ENCODE results near the gene HPDL.
A peak's percentile ranks its signal among the peaks of the same experiment; 100 is the strongest.
"Not testable (repeated sequence)": the region's sequence is repeated elsewhere in the genome, so short reads cannot be mapped to it uniquely, and the experiment has no call there.

Gene HPDL

GRCh38 chr1:45326627-45327623, at the start of gene HPDL:
TSS of gene HPDL (plus strand) at chr1:45326895. CDS start at chr1:45327149, 254 bp downstream.
- peak; percentile 80 for DNase-seq

- no peak for DNase-seq
These were observed 44.3 kb upstream of the HPDL start for GRCh38 chr1:45282351-45282750.

DNA sequence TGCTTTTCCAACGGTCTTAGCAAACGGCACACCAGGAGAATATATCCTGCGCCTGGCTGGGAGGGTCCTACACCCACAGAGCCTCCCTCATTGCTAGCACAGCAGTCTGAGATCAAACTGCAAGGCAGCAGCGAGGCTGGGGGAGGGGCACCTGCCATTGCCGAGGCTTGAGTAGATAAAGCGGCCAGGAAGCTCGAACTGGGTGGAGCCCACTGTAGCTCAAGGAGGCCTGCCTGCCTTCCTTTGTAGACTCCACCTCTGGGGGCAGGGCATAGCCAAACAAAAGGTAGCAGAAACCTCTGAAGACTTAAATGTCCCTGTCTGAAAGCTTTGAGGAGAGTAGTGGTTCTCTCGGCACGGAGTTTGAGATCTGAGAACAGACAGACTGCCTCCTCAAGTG, 41.8 kb upstream of the HPDL start:
- DNase-seq, result not testable (repeated sequence)

DNA sequence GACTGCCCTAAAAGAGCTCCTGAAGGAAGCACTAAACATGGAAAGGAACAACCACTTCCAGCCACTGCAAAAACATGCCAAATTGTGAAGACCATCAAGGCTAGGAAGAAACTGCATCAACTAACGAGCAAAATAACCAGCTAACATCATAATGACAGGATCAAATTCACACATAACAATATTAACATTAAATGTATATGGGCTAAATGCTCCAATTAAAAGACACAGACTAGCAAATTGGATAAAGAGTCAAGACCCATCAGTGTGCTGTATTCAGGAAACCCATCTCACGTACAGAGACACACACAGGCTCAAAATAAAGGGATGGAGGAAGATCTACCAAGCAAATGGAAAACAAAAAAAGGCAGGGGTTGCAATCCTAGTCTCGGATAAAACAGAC, 40.2 kb upstream of the HPDL start:
- DNase-seq, result not testable (repeated sequence)

DNA sequence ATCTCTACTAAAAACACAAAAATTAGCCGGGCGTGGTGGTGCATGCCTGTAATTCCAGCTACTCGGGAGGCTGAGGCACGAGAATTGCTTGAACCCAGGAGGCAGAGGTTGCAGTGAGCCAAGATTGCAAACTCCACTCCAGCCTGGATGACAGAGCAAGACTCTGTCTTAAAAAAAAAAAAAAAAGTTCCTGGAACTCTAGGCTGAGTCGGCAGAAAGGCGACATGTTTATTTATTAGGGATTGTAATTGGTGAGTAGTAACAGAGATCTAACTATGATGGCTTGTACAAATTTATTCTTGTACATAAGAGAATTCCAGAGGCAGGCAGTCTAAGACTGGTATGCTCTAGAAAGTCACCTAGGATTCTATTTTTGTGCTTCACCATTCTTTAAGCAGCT, 35.7 kb upstream of the HPDL start:
- not testable (repeated sequence) for DNase-seq

GRCh38 chr1:45291716-45292115, 35.0 kb upstream of the HPDL start:
- no peak for DNase-seq

DNA sequence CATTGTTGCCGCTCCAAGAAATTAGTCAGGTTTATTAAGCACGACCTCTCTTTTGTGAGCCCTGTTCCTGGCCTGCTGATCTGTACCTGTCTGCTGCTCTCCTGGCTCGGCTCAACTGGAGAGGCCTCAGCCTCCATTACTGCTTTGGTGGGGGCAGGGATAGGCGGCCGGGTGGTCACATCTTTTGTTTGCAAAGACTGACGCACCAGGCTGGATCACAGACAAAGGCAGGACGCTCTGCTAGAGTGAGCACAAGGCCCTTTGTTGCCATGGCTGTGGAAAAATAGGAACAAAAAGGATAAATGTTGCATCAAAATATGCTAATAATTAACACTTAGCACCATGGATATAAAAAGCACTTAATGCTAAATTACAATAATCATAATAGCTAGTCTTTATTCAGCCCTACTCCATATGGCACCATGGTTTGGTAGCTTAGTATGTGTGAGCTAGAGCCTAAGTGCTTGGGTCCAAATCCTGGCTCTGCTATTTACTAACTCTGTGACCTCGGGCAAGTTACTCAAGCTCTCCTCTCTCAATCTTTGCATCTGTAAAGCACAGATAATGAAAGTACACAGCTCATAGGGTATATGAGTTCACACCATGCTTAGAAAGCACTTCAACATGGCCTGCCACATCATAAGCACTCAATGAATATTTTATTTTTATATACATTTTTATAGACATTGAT, 28.9 kb upstream of the HPDL start:
- DNase-seq, result no peak

DNA sequence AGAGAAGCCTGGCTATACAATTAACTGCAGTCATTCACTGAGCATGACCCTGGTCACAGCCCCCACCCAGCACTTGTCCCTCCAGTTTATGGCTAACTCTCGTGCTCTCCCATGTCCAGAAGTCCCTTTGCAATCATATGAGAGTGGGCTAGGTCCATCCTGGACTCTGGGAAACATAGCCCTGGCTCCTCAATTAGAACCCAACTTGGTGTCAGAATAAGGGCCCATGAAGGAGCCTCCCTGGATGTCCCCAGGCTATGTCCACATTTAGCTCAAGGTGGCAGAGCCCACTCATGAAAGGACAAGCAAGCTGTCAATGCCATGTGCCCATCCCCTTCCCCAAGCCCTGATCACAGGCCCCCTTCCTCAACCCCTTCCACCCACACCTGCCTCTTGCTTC, 27.4 kb upstream of the HPDL start:
- no peak for DNase-seq

- DNase-seq, result peak; percentile 74
These were observed 26.6 kb upstream of the HPDL start for GRCh38 chr1:45299981-45300668.

DNA sequence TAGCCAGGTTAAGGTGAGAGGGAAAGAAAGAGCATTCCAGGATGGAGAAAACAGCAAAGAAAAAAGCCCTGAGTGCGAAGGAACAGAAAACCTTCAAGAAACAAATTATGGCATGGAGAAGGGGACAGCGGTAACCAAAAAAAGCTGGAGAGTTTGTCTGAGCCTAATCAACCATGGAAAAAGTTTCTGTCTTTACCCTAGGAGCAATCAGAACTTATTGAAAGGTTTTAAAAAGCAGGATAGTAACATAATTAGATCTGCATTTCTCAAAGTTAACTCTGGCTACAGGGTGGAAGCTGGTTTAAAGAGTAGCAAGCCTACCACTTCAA, 26.1 kb upstream of the HPDL start:
- no peak for DNase-seq

- DNase-seq, result no peak
These were observed 24.1 kb upstream of the HPDL start for GRCh38 chr1:45302505-45303150.

GRCh38 chr1:45303520-45304310, 23.0 kb upstream of the HPDL start:
- DNase-seq, result peak; percentile 98

DNA sequence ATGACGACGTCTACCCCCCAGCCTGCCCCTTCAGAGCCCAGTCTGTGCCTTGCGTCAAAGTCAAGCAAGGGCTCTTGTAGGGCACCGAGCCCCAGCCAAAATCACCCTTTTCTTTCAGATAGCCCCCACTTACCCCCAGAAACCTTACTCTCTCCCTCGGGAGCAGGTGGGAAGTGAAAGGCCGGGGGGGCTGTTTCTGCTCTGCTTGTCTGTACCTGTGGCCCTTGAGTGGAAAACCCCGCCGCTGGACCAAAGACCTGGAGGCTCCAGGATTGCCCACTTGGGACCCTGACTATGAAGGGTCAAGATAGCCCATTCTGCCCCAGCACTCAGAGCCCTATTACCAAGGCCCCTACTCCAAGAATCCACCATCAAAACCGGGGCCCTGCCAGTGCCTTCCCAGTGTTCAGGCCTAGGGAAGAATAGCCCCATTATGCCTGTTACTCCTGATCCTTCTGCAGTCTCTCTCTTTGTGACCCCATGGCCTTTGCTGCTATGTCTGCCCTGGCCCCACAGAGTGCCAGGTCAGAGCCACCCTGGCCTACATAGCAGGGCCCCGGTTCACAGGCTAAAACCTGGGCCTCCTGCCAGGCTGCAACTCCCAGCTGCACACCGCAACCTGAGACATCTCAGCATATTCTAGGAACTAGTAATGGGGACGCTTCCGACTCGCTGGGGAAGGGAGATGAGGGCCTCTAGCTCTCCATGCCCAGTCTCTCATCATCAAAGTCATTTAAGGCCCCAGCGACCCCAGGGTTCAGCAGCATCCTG, 22.2 kb upstream of the HPDL start:
- peak; percentile 53 for DNase-seq

GRCh38 chr1:45305231-45305630, 21.5 kb upstream of the HPDL start:
- no peak for DNase-seq

- DNase-seq, result no peak
These were observed 20.4 kb upstream of the HPDL start for GRCh38 chr1:45306319-45306718.

DNA sequence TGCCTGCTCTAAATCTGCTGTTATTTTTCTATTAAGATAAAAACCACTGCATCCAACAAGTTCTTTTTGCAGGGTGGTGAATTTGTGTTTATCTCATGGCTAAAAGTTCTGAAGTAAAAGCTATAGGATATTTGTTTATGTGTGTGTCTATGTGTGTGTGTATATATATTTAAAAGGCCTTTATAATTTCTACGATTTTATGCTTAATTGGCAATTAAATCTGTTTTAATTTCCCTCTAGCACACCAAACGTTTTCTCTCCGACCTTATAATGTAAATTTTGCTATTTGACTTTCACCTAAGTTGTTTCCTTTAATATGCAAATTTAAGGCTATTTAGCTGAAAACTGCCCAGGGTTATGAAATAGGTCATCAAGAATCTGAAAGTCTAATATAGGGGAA, 19.8 kb upstream of the HPDL start:
- DNase-seq, result no peak

- DNase-seq, result no peak
These were observed 12.4 kb upstream of the HPDL start for GRCh38 chr1:45314266-45314665.

GRCh38 chr1:45317166-45317565, 9.5 kb upstream of the HPDL start:
- no peak for DNase-seq

DNA sequence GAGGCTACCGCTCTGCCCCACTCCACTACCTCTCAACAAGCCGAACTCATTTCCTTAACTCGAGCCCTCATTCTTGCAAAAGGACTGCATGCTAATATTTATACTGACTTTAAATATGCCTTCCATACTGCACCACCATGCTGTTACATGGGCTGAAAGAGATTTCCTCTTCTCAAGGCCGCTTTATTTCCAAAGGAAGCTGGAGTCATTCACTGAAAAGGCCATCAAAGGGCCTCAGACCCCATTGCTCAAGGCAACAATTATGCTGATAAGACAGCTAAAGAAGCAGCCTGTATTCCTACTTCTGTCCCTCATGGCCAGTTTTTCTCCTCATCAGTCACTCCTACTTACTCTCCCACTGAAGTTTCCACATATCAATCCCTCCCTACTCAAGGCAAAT, 6.9 kb upstream of the HPDL start:
- DNase-seq, result no peak

- no peak for DNase-seq
These were observed 5.3 kb upstream of the HPDL start for GRCh38 chr1:45321444-45321843.

DNA sequence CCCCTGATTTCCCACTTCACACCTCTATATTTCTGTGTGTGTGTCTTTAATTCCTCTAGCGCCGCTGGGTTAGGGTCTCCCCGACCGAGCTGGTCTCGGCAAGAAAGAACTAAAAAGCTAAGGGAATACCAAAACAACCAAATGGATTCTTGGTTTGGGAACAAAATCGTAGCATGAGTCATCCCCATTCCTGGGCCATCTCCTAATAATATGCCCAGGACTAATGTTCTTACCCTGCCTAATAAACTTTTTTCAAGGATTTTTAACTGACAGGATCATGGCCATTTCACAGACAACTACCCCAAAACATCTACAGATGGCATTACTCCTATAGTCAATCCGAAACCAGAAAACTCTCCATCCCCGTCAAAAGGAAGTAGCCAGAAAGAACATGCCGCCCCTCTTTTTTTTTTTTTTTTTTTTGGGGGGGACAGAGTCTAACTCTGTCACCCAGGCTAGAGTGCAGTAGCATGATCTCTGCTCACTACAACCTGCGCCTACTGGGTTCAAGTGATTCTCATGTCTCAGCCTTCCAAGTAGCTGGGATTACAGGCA, 4.1 kb upstream of the HPDL start:
- no peak for DNase-seq

All from NCI-H1105 (cell line).